DOHH2 (cell line): ENCODE measurements around the gene BTBD10.

ENCODE experiments used
- EZH2phosphoT487 ChIP-seq: fragments of 200-600 bp; sonication (generic); IDR thresholded peaks from 2 replicates; pipeline ENCODE4 v1.6.1; 2017; ENCODE audit warnings: borderline replicate concordance, mild to moderate bottlenecking, antibody characterized with exemption, low read length, moderate library complexity, mixed read lengths
- TF ChIP-seq, protein P1 (sequence below): fragments of 200-600 bp; sonication (generic); IDR thresholded peaks from one replicate; pipeline ENCODE4 v1.5.1; 2014; ENCODE audit warnings: antibody characterized with exemption, mild to moderate bottlenecking, low read depth, low read length; ENCODE audit not compliant: poor library complexity, severe bottlenecking

DNA sequence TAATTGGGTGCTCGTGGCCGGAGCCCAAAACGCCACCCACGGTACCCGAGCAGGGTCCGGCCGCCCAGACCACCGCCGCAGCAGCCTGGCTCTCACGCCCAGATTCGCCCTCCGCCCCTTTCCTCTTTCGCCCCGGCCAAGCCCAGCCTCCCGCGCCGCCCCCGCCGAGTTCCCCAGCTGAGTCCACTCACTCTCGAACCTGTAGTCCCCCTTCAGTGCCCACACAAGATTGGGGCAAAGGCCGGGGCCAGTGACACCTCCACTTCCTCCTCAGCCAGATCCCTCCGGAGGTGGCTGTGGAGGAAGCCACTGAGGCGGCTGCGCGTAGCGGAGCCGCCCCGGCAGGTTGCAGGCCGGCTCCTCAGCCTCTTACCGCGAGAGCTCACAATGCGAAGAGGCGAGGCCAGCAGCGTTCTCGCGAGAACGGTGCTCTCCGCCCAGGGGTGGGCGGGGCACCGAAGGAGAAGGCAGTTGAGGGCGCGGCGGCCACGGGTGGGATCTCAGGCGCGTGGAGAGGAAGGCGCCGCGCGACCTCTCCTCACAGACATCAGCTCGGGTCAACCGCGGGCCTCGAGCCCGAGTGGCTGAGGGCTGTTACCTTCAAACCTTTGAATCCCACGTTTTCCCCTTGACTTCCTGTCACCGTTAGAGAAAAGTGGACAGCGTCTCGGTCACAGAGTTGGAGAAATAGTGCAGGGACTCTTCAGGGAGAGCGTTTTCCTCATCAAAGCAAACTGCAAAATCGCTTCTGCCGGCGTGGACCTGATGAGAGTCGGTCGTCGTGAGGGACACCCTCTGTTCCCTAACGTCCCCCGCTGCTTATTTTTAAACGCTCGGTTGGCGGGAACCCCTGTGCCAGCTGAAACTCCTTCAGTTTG lies at the start of gene BTBD10:
- TF ChIP-seq, protein P1, sequence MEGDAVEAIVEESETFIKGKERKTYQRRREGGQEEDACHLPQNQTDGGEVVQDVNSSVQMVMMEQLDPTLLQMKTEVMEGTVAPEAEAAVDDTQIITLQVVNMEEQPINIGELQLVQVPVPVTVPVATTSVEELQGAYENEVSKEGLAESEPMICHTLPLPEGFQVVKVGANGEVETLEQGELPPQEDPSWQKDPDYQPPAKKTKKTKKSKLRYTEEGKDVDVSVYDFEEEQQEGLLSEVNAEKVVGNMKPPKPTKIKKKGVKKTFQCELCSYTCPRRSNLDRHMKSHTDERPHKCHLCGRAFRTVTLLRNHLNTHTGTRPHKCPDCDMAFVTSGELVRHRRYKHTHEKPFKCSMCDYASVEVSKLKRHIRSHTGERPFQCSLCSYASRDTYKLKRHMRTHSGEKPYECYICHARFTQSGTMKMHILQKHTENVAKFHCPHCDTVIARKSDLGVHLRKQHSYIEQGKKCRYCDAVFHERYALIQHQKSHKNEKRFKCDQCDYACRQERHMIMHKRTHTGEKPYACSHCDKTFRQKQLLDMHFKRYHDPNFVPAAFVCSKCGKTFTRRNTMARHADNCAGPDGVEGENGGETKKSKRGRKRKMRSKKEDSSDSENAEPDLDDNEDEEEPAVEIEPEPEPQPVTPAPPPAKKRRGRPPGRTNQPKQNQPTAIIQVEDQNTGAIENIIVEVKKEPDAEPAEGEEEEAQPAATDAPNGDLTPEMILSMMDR = no peak
- no peak for TF ChIP-seq EZH2phosphoT487
